Fibroblast of mammary gland (primary cell): ENCODE data around the gene LCN2.

Experiments
- DNase-seq: peaks from one replicate; pipeline ENCODE4 v3.0.0-alpha.2; 2010; ENCODE audit warnings: low read depth
- H3K4me3 ChIP-seq: 2 replicates; pipeline ENCODE4 v1.5.1; 2011; ENCODE audit warnings: low read depth, mild to moderate bottlenecking, low read length, moderate library complexity; ENCODE audit not compliant: control insufficient read depth
- CTCF ChIP-seq: conservative IDR thresholded peaks from 2 replicates; pipeline ENCODE4 v1.5.1; 2011; ENCODE audit warnings: low read depth, low read length, inconsistent platforms; ENCODE audit not compliant: control insufficient read depth, insufficient read depth

Gene LCN2

GRCh38 chr9:128141604-128142003 lies 7.6 kb upstream of the LCN2 start:
- no peak for DNase-seq
- TF ChIP-seq CTCF, result no peak
- no peak overlapping the region for H3K4me3 ChIP-seq

- H3K4me3 ChIP-seq, result no peak overlapping the region
- DNase-seq, result no peak
- no peak for TF ChIP-seq CTCF
Observed at GRCh38 chr9:128142061-128142460, 7.2 kb upstream of the LCN2 start.

- DNase-seq, result no peak
- TF ChIP-seq CTCF, result no peak
- H3K4me3 ChIP-seq, result no peak overlapping the region
Observed at GRCh38 chr9:128142596-128142995, 6.7 kb upstream of the LCN2 start.

GRCh38 chr9:128143525-128144238 lies 5.6 kb upstream of the LCN2 start:
- TF ChIP-seq CTCF, result no peak
- no peak for DNase-seq
- no peak overlapping the region for H3K4me3 ChIP-seq

GRCh38 chr9:128144239-128145181 lies 4.7 kb upstream of the LCN2 start:
- no peak overlapping the region for H3K4me3 ChIP-seq
- TF ChIP-seq CTCF, result no peak
- DNase-seq, result no peak

- no peak for TF ChIP-seq CTCF
- no peak for DNase-seq
- H3K4me3 ChIP-seq, result no peak overlapping the region
Observed at GRCh38 chr9:128145536-128145935, 3.7 kb upstream of the LCN2 start.
